Suprapubic skin (tissue), 4 donors: ENCODE measurements around the gene CD6. TPM values are rescaled to one million over a fixed set of nuclear protein-coding genes. Genes with fewer than 3 reads are reported as not detected.
A peak's percentile ranks its signal among the peaks of the same experiment; 100 is the strongest.

Experiments used
- DNase-seq, 2 donors: peaks; one replicate each; pipeline ENCODE4 v3.0.0-alpha.2; 2019; ENCODE audit warnings: low spot score in 2 of 2
- H3K27ac ChIP-seq: fragments of 200-600 bp; sonication (generic); one replicate; pipeline ENCODE4 v1.5.1; 2019
- H3K27me3 ChIP-seq: fragments of 200-600 bp; sonication (generic); one replicate; pipeline ENCODE4 v1.5.1; 2019
- H3K36me3 ChIP-seq: fragments of 200-600 bp; sonication (generic); one replicate; pipeline ENCODE4 v1.5.1; 2019
- H3K4me1 ChIP-seq: fragments of 200-600 bp; sonication (generic); one replicate; pipeline ENCODE4 v1.5.1; 2019
- H3K4me3 ChIP-seq: fragments of 200-600 bp; sonication (generic); one replicate; pipeline ENCODE4 v1.5.1; 2019; ENCODE audit warnings: mild to moderate bottlenecking
- H3K9me3 ChIP-seq: fragments of 200-600 bp; sonication (generic); one replicate; pipeline ENCODE4 v1.5.1; 2019
- CTCF ChIP-seq, 2 donors: fragments of 200-600 bp in 1 of 2; fragments of 450-650 bp in 1 of 2; sonication (generic) in 1 of 2; IDR thresholded peaks; one replicate each; pipeline ENCODE4 v1.5.1; 2016 to 2019; ENCODE audit warnings: antibody characterized with exemption in 2 of 2, mild to moderate bottlenecking in 1 of 2, moderate library complexity in 1 of 2
- EP300 ChIP-seq: sonication (generic); formaldehyde crosslinking; IDR thresholded peaks from one replicate; pipeline ENCODE4 v1.6.1; 2017; ENCODE audit warnings: antibody characterized with exemption
- POLR2A ChIP-seq, 2 donors: fragments of 450-650 bp; IDR thresholded peaks; one replicate each; pipeline ENCODE4 v1.6.1; 2017; ENCODE audit warnings: antibody characterized with exemption in 2 of 2, mild to moderate bottlenecking in 2 of 2, moderate library complexity in 2 of 2
- POLR2AphosphoS5 ChIP-seq, 3 donors: sonication (generic); formaldehyde crosslinking; IDR thresholded peaks; one replicate each; pipeline ENCODE4 v1.6.1; 2017; ENCODE audit warnings: antibody characterized with exemption in 3 of 3
- WGBS: methylation state at CpG from one replicate; pipeline ENCODE4 v1.1.5; 2018; 5-methylcytosine and 5-hydroxymethylcytosine counted together
- total RNA-seq, 4 donors: library from RNA; depleted of rRNA; stranded (reverse); fragments of >200 nt; gene quantifications; one replicate each; pipeline ENCODE4 v1.1.0, GENCODE V29; 2016

CD6 gene
- total RNA-seq: 1 to 10 TPM in 2 of 4 donors, under 1 TPM in 2; 0.15 to 1.7 (median 1.2) TPM

GRCh38 chr11:60971520-60971919 is at the start of gene CD6:
Gene CD6, plus strand, starts transcription at chr11:60971680. Its CDS starts 186 bp downstream, at chr11:60971866.
- DNase-seq: peak in 1 of 2 donors; percentile 49
- Histone ChIP-seq H3K9me3 (no peaks in the 10 kb centered on the region), H3K27me3 (no peaks in the 10 kb centered on the region), H3K4me3 (peak within 1 kb of the TSS; percentile 16), H3K4me1 (peaks cover 5% of the 10 kb centered on the region), H3K36me3 (no peaks in the 10 kb centered on the region), H3K27ac (no peak within 1 kb of the TSS)
- no peak for TF ChIP-seq CTCF (IDR thresholded peaks at IDR 0.05)
- 83% methylated on average over 14 of the region's 16 CpGs for WGBS

- DNase-seq: peak in 1 of 2 donors; percentile 50
- TF ChIP-seq CTCF (IDR thresholded peaks at IDR 0.05): no peak
- TF ChIP-seq POLR2AphosphoS5 (IDR thresholded peaks at IDR 0.05): no peak
- no peak for TF ChIP-seq EP300
- no peak for TF ChIP-seq POLR2A (IDR thresholded peaks at IDR 0.05)
- peaks cover 53% of the 10 kb centered on the region for H3K4me1 ChIP-seq
- no peak overlapping the region for H3K27ac ChIP-seq
- H3K4me3 ChIP-seq: no peak overlapping the region
- H3K36me3 ChIP-seq: peaks cover 35% of the 10 kb centered on the region
- WGBS: 85% methylated on average over 21 of the region's 23 CpGs
- H3K9me3 ChIP-seq: no peaks in the 10 kb centered on the region
- H3K27me3 ChIP-seq: peaks cover 7% of the 10 kb centered on the region
These were observed 49.6 kb upstream of the CD6 start for GRCh38 chr11:60921777-60922335.

- DNase-seq: peak in 1 of 2 donors; percentile 26
- Histone ChIP-seq H3K4me3 (no peak overlapping the region), H3K27ac (no peak overlapping the region), H3K9me3 (no peaks in the 10 kb centered on the region), H3K4me1 (peaks cover 43% of the 10 kb centered on the region), H3K27me3 (peaks cover 7% of the 10 kb centered on the region), H3K36me3 (peaks cover 35% of the 10 kb centered on the region)
- TF ChIP-seq POLR2A (IDR thresholded peaks at IDR 0.05): no peak
- TF ChIP-seq EP300: no peak
- no peak for TF ChIP-seq POLR2AphosphoS5 (IDR thresholded peaks at IDR 0.05)
- TF ChIP-seq CTCF (IDR thresholded peaks at IDR 0.05): no peak
- WGBS: 95% methylated on average over 5 of the region's 6 CpGs
These were observed 48.6 kb upstream of the CD6 start for GRCh38 chr11:60922906-60923305.

GRCh38 chr11:60923326-60923725 is 48.2 kb upstream of the CD6 start:
- peaks cover 7% of the 10 kb centered on the region for H3K27me3 ChIP-seq
- peaks cover 39% of the 10 kb centered on the region for H3K4me1 ChIP-seq
- H3K27ac ChIP-seq: no peak overlapping the region
- no peaks in the 10 kb centered on the region for H3K9me3 ChIP-seq
- no peak for DNase-seq
- peaks cover 35% of the 10 kb centered on the region for H3K36me3 ChIP-seq
- no peak overlapping the region for H3K4me3 ChIP-seq
- 88% methylated on average over 2 of the region's 5 CpGs for whole genome bisulfite sequencing
- TF ChIP-seq POLR2AphosphoS5 (IDR thresholded peaks at IDR 0.05): no peak
- TF ChIP-seq POLR2A (IDR thresholded peaks at IDR 0.05): no peak
- no peak for TF ChIP-seq EP300
- no peak for TF ChIP-seq CTCF (IDR thresholded peaks at IDR 0.05)

- no peak for DNase-seq
- peaks cover 35% of the 10 kb centered on the region for H3K36me3 ChIP-seq
- 48% methylated on average over 5 of the region's 6 CpGs for WGBS
- H3K4me3 ChIP-seq: peak overlapping the region; percentile 57
- no peak overlapping the region for H3K27ac ChIP-seq
- H3K27me3 ChIP-seq: peaks cover 7% of the 10 kb centered on the region
- no peaks in the 10 kb centered on the region for H3K9me3 ChIP-seq
- TF ChIP-seq POLR2A (IDR thresholded peaks at IDR 0.05) (no peak), POLR2AphosphoS5 (IDR thresholded peaks at IDR 0.05) (no peak), EP300 (no peak), CTCF (IDR thresholded peaks at IDR 0.05) (no peak)
- peaks cover 35% of the 10 kb centered on the region for H3K4me1 ChIP-seq
These were observed 47.7 kb upstream of the CD6 start for GRCh38 chr11:60923800-60924109.
